Mucosa of stomach (tissue), 1 donor: Measurements from ENCODE around the gene ASXL3.

ENCODE experiments used
- H3K27me3 ChIP-seq: one replicate; pipeline ENCODE4 v1.7.0; 2013; ENCODE audit warnings: mild to moderate bottlenecking, low read length; ENCODE audit not compliant: control insufficient read depth, insufficient read depth
- H3K36me3 ChIP-seq: one replicate; pipeline ENCODE4 v1.7.0; 2013; ENCODE audit warnings: low read length; ENCODE audit not compliant: control insufficient read depth, insufficient read depth
- H3K4me1 ChIP-seq: one replicate; pipeline ENCODE4 v1.7.0; 2013; ENCODE audit warnings: mild to moderate bottlenecking, low read length; ENCODE audit not compliant: control insufficient read depth, insufficient read depth
- H3K4me3 ChIP-seq: one replicate; pipeline ENCODE4 v1.7.0; 2013; ENCODE audit warnings: low read length
- H3K9ac ChIP-seq: one replicate; pipeline ENCODE4 v1.7.0; 2013; ENCODE audit warnings: mild to moderate bottlenecking, low read length, moderate library complexity
- H3K9me3 ChIP-seq: one replicate; pipeline ENCODE4 v1.7.0; 2013; ENCODE audit warnings: mild to moderate bottlenecking, low read length, moderate library complexity; ENCODE audit not compliant: control insufficient read depth
- donor health status: Pancreatic carcinoma.

The ASXL3 gene

DNA sequence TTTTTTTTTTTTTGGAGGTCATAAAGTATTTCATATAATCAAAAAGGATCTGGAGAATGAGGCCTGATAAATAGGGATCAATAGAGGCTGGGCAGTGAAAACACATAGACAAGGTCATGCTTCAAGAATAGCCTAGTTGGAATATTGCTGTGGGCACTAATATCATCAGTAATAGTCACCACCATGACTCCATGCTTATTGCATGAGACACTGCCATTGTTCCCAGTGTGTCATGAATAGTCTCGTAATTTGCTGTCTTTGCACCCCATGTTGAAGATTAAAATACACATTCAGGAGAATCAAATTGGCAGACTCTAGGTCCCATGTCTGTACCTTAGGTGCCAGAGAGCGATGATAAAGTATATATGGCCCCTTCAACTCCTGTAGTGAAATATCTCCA is 10.3 kb downstream of the ASXL3 start:
- Histone ChIP-seq H3K36me3 (no peaks in the 10 kb centered on the region), H3K9me3 (no peaks in the 10 kb centered on the region)

DNA sequence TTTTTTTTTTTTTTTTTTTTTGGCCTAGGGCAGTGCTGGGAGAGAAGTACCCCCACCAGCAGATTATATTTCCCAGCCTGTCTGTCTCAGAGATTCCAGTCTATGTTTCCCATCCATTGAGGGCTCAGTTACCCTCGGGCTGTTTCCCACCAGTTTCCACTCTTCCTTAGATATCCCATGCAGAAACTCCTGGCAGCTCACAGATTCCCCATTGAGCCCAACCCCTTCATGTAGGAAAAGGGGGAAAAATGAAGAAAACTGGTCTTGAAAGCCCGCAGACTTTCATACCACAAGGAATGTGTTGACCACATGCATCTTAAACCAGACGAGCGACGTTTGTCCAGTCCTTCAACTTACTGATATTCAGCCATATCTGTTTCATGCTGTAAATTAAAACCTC is 15.2 kb downstream of the ASXL3 start:
- no peaks in the 10 kb centered on the region for H3K4me1 ChIP-seq
- H3K36me3 ChIP-seq = no peaks in the 10 kb centered on the region
- H3K9me3 ChIP-seq = no peaks in the 10 kb centered on the region
- no peaks in the 10 kb centered on the region for H3K27me3 ChIP-seq
- no peak overlapping the region for H3K4me3 ChIP-seq
- H3K9ac ChIP-seq = no peak overlapping the region

More for the DNA sequence above, 10.3 kb downstream of the ASXL3 start:
- Histone ChIP-seq H3K27me3 (no peaks in the 10 kb centered on the region), H3K9ac (no peak overlapping the region), H3K4me3 (no peak overlapping the region), H3K4me1 (no peaks in the 10 kb centered on the region)

DNA sequence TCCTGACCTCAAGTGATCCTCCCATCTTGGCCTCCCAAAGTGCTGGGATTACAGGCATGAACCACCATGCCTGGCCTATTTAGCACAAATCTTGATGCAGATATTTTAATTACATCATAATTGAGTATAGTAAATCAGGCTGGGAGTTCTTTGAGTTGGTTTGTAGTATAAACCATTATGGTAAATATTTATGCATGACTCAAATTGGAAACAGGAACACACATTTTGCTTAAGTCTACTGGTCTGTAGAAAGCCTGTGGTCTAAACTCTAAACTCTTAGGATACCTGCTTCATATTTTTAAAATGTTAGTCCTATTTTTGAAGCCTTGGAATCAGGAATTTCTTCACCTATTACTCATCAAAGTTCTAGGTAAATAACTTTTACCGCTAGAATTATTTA is 16.8 kb downstream of the ASXL3 start:
- Histone ChIP-seq H3K4me1 (no peaks in the 10 kb centered on the region), H3K36me3 (no peaks in the 10 kb centered on the region), H3K4me3 (no peak overlapping the region), H3K9ac (no peak overlapping the region), H3K27me3 (no peaks in the 10 kb centered on the region), H3K9me3 (no peaks in the 10 kb centered on the region)

DNA sequence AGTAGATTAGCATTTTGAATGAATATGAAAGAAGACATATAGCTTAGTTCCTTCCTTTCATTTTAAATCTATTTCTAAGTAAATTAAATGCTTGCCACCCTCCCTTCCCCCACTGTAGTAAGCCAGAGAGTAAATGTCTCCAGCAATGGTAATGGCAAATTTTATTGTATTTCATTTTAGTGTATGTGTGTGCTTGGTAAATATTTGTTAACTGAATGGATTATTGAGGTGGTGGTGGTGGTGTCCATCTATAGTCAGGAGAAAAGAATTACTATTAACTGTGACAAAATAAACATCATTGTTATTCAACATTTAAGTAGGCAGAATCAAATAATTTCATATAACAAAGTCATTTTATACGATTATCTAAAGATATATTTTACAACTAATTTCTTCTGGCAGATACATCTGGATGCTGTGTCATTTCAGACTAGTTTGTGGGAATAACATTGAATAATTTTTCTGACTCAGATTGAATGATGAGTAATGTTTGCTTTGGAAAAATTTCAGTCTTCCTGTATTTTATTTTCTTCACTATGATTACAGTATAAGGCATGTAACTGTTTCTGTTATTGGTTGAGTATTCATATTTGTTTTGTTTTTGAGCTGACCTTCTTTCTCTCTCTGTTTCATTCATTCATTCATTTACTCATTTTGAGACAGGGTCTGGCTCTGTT is 18.3 kb downstream of the ASXL3 start:
- Histone ChIP-seq H3K9me3 (no peaks in the 10 kb centered on the region), H3K36me3 (no peaks in the 10 kb centered on the region), H3K4me1 (no peaks in the 10 kb centered on the region), H3K27me3 (no peaks in the 10 kb centered on the region), H3K4me3 (no peak overlapping the region), H3K9ac (no peak overlapping the region)

DNA sequence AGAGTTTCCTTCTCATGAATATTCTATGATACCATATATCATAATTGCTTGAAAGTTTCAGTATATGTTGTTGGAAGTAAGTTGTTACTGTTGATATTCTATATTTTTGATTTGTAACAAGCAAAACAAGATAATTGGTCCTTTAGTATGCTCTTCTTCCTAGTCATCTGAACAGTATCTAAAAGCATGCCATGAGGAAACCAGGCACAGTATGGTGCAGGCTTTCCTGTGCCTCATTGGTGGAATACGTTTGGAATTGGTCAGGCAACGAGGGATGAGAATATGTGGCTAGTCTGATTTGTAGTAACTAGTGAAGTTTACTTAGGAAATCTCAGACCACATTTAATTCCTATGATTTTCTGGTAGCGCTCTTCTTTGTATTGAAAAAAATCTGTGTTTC is 22.8 kb downstream of the ASXL3 start:
- Histone ChIP-seq H3K4me1 (no peaks in the 10 kb centered on the region), H3K27me3 (no peaks in the 10 kb centered on the region), H3K9ac (no peak overlapping the region), H3K4me3 (no peak overlapping the region), H3K9me3 (no peaks in the 10 kb centered on the region), H3K36me3 (no peaks in the 10 kb centered on the region)

DNA sequence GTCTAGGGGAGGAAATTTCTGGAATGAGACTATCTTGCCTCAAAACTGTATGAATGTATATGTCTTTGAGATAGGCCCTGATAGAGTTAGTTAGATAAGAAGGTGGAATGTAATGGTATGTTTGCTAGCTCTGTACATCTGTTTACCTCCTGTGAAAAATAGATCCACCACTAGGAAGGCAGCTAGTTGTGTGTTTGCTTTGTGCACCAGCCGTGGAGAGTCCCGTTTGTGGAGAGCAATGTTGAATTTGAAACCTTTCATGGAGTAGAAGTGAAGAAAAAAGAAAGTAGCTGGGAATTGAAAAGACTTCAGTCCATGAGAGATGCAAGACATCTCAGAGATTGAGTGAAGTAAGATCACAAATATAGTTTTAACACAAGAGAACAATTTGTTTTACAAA is 25.4 kb downstream of the ASXL3 start:
- Histone ChIP-seq H3K4me3 (no peak overlapping the region), H3K9ac (no peak overlapping the region), H3K9me3 (no peaks in the 10 kb centered on the region), H3K36me3 (no peaks in the 10 kb centered on the region), H3K4me1 (no peaks in the 10 kb centered on the region), H3K27me3 (no peaks in the 10 kb centered on the region)

DNA sequence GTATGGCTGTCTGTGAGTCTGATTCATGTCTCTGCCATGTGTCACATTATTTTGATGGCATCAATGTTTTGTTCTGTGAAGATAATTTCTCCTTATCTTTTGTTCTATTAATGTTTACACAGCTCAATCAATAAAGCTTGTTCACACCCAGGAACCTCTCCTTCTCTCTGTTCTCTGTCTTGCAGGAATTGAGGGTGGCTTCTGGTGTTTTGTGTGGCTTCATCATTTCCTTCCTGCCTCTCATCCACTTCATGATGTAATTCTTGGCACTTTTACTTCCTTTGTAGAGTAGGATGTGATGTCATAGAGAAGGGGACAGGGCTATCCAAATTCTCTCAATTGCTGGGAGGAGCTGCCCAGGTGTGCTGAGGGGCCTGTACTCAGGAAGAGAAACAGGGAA is 27.2 kb downstream of the ASXL3 start:
- H3K9me3 ChIP-seq = no peaks in the 10 kb centered on the region
- H3K4me1 ChIP-seq = no peaks in the 10 kb centered on the region
- no peak overlapping the region for H3K4me3 ChIP-seq
- H3K36me3 ChIP-seq = no peaks in the 10 kb centered on the region
- no peaks in the 10 kb centered on the region for H3K27me3 ChIP-seq
- H3K9ac ChIP-seq = no peak overlapping the region

DNA sequence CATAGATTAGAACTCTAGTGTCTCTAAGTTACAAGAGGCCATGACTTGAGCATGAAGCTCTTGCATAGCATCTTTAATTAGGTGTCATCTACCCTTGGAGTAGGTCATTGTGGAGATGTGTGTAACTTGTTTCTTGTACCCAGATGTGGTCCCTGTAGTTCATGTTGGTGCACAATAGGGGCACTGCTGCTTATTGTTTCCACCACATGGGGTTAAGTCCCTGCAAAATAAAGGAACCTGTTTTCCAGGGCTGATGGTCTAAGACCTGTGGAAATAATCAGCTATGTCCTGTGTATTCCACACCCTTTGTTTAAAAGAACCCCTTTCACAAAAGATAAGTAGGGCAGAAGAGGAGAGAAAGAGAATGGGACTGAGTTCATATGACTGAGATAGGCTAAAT is 28.6 kb downstream of the ASXL3 start:
- Histone ChIP-seq H3K27me3 (no peaks in the 10 kb centered on the region), H3K36me3 (no peaks in the 10 kb centered on the region), H3K4me3 (no peak overlapping the region), H3K9ac (no peak overlapping the region), H3K4me1 (no peaks in the 10 kb centered on the region), H3K9me3 (no peaks in the 10 kb centered on the region)

DNA sequence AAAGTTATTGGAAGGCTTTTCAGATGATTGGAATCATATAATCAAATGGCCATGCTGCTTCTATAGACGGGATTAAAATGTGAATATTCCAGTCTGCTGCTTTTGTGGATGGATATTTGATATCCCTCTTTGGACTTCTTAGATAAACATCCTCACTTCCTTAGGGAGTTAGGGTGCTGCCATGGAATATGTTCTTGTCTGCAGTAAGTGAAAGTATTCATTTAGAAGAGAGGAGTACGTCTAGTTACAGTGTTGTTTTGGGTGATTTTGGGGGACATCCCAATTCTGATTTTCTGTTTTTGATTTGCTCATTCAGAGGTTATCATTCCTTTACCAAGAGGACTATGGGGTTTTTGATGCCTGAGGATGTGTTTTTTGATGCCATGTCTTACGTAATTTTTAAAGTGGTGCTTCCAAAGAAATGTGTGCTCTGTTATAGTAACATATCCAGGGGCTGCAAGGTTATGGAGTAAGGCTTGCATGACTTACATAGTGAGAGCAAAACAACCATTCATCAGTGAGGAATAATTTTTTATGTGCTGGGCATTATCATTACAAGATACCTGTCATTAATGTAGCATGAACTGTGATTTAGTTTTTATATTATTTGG is 33.6 kb downstream of the ASXL3 start:
- Histone ChIP-seq H3K4me1 (no peaks in the 10 kb centered on the region), H3K9me3 (no peaks in the 10 kb centered on the region), H3K4me3 (no peak overlapping the region), H3K36me3 (no peaks in the 10 kb centered on the region), H3K27me3 (no peaks in the 10 kb centered on the region), H3K9ac (no peak overlapping the region)

DNA sequence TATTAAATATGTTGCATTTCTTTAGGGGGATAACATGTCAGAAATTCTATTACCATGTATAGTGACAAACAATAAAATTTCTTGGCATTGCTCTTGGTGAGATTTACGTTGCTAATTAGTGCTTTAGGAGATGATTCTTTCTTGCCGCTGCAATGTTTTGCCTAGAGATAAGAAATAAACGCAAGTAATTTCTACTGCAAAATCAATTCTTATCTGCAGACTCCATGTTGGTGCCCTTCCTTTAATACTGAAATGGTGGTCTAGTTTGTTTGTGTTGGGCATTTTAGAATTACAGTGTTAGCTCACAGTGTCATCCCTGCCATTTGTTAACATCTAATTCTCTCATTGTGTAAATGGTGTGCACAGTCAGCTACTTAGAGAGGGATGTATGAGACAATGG is 34.6 kb downstream of the ASXL3 start:
- Histone ChIP-seq H3K9ac (no peak overlapping the region), H3K36me3 (no peaks in the 10 kb centered on the region), H3K4me3 (no peak overlapping the region), H3K27me3 (no peaks in the 10 kb centered on the region), H3K9me3 (no peaks in the 10 kb centered on the region), H3K4me1 (no peaks in the 10 kb centered on the region)

DNA sequence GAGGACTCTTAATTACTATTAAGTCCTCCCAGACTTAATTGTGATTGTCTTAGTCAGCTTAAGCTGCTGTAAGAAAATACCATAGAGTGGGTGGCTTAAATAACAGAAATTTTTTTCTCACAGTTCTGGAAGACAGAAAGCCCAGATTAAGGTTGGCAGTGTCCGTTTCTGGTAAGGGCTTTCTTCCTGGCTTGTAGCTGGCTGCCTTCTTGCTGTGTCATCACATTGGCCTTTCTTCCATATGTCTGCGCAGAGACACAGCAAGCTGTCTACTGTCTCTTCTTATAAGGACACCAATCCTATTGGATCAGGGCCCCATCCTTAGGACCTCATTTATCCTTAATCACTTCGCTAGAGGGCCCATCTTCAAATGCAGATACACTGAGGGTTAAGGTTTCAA is 38.5 kb downstream of the ASXL3 start:
- H3K27me3 ChIP-seq = no peaks in the 10 kb centered on the region
- H3K9me3 ChIP-seq = no peaks in the 10 kb centered on the region
- no peaks in the 10 kb centered on the region for H3K4me1 ChIP-seq
- H3K4me3 ChIP-seq = no peak overlapping the region
- H3K36me3 ChIP-seq = no peaks in the 10 kb centered on the region
- H3K9ac ChIP-seq = no peak overlapping the region

DNA sequence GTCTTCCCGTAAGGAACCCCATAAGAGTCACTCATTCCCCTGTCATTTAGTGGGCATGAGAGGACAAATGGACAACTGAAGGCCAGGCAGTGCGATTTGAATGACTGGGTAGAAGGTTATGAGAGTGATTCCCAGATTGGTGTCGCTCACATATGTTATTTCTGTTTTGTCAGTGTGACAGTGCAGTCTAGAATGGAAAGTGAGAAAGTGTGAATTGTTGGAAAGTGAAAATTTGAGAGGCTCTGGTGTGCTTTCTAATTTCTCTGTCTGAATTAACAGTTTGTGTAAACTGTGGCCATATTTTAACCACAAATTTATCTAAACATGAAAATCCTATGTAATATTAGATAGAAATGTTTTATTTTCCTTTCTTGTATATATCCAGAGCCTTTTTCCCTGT is 49.1 kb downstream of the ASXL3 start:
- no peaks in the 10 kb centered on the region for H3K9me3 ChIP-seq
- H3K9ac ChIP-seq = no peak overlapping the region
- no peaks in the 10 kb centered on the region for H3K27me3 ChIP-seq
- no peak overlapping the region for H3K4me3 ChIP-seq
- H3K36me3 ChIP-seq = no peaks in the 10 kb centered on the region
- H3K4me1 ChIP-seq = no peaks in the 10 kb centered on the region

DNA sequence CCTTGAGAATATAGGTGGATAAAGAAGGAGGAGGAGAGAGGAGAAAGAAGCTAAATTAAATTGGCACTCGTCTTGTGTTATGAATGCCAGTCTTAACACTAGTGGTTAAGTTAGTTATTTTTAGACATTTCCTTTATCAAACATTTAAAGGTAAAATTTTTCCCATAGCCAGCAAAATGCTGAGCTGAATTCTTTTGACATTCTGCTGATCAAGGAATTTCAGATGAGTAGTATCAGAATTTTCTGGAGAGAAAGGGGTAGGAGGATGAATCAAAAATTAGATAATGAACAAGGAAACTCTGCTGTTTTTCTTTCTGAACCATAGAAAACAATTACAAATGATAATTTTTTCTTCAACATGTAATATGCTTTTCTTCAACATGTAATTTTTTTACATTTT is 52.5 kb downstream of the ASXL3 start:
- H3K4me3 ChIP-seq = no peak overlapping the region

More for the DNA sequence above, 52.5 kb downstream of the ASXL3 start:
- no peaks in the 10 kb centered on the region for H3K4me1 ChIP-seq
- no peaks in the 10 kb centered on the region for H3K9me3 ChIP-seq
- H3K9ac ChIP-seq = no peak overlapping the region
- no peaks in the 10 kb centered on the region for H3K36me3 ChIP-seq
- H3K27me3 ChIP-seq = no peaks in the 10 kb centered on the region
